GF-D8 (cell line): ENCODE results near the gene TRAPPC8.
"Not testable (repeated sequence)": the region's sequence is repeated elsewhere in the genome, so short reads cannot be mapped to it uniquely, and the experiment has no call there.

Experiments
- DNase-seq: peaks from one replicate; lab custom pipeline; 2025; lab: John Stamatoyannopoulos, UW

Gene TRAPPC8

GRCh38 chr18:31942999-31943877, at the start of gene TRAPPC8:
Gene TRAPPC8 (minus strand): TSS chr18:31943128. CDS start chr18:31942764, 364 bp downstream.
- peak; percentile 99 for DNase-seq

- DNase-seq, result no peak
Measured at GRCh38 chr18:31990823-31991222, 47.9 kb upstream of the TRAPPC8 start.

GRCh38 chr18:31983976-31984375, 41.0 kb upstream of the TRAPPC8 start:
- DNase-seq, result no peak

GRCh38 chr18:31983020-31983419, 40.1 kb upstream of the TRAPPC8 start:
- DNase-seq, result no peak

GRCh38 chr18:31980863-31981262, 37.9 kb upstream of the TRAPPC8 start:
- DNase-seq, result no peak

- DNase-seq, result no peak
Measured at GRCh38 chr18:31979714-31980113, 36.8 kb upstream of the TRAPPC8 start.

- no peak for DNase-seq
Measured at GRCh38 chr18:31978616-31979015, 35.7 kb upstream of the TRAPPC8 start.

GRCh38 chr18:31977270-31977872, 34.4 kb upstream of the TRAPPC8 start:
- peak; percentile 42 for DNase-seq

GRCh38 chr18:31976242-31976641, 33.3 kb upstream of the TRAPPC8 start:
- DNase-seq, result no peak

- DNase-seq, result no peak
Measured at GRCh38 chr18:31973929-31974546, 31.1 kb upstream of the TRAPPC8 start.

GRCh38 chr18:31970617-31971016, 27.7 kb upstream of the TRAPPC8 start:
- DNase-seq, result no peak

GRCh38 chr18:31965316-31965970, 22.5 kb upstream of the TRAPPC8 start:
- peak; percentile 71 for DNase-seq

GRCh38 chr18:31957728-31958127, 14.8 kb upstream of the TRAPPC8 start:
- no peak for DNase-seq

GRCh38 chr18:31954349-31954748, 11.4 kb upstream of the TRAPPC8 start:
- DNase-seq, result no peak

- DNase-seq, result not testable (repeated sequence)
Measured at GRCh38 chr18:31953699-31954098, 10.8 kb upstream of the TRAPPC8 start.

GRCh38 chr18:31952223-31952622, 9.3 kb upstream of the TRAPPC8 start:
- DNase-seq, result no peak

GRCh38 chr18:31950583-31950982, 7.7 kb upstream of the TRAPPC8 start:
- DNase-seq, result no peak

- not testable (repeated sequence) for DNase-seq
Measured at GRCh38 chr18:31948349-31948748, 5.4 kb upstream of the TRAPPC8 start.

- no peak for DNase-seq
Measured at GRCh38 chr18:31946305-31947046, 3.5 kb upstream of the TRAPPC8 start.

- DNase-seq, result no peak
Measured at GRCh38 chr18:31943878-31944816, 1.2 kb upstream of the TRAPPC8 start.
